Measurements from ENCODE around the gene CA12. TPM values are rescaled to one million over a fixed set of nuclear protein-coding genes. Genes with fewer than 3 reads are reported as not detected.

Gene CA12
- total RNA-seq, 2 donors from 2014 or later = 1.3 to 5.5 TPM

DNA sequence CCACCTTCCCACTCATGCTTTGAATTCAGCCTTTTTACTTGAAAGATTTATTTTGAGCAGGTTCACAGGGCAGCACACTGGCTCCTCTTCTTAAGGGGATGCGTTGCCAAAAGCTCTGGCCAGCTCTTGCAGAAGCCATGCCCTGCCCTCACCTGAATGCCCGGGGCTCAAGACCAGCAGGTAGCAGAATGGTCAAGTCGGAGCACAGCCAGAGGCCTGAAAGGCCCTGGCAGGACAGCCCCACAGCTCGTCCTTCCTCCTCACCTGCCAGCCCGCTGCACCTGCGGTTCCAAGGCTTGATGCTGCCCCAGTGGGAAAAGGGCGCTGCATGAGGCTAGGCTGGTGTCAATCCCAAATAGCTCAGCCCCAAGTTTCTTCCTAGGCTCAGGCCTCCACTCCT, 13.1 kb downstream of the CA12 start:
- TF ChIP-seq, protein P1, sequence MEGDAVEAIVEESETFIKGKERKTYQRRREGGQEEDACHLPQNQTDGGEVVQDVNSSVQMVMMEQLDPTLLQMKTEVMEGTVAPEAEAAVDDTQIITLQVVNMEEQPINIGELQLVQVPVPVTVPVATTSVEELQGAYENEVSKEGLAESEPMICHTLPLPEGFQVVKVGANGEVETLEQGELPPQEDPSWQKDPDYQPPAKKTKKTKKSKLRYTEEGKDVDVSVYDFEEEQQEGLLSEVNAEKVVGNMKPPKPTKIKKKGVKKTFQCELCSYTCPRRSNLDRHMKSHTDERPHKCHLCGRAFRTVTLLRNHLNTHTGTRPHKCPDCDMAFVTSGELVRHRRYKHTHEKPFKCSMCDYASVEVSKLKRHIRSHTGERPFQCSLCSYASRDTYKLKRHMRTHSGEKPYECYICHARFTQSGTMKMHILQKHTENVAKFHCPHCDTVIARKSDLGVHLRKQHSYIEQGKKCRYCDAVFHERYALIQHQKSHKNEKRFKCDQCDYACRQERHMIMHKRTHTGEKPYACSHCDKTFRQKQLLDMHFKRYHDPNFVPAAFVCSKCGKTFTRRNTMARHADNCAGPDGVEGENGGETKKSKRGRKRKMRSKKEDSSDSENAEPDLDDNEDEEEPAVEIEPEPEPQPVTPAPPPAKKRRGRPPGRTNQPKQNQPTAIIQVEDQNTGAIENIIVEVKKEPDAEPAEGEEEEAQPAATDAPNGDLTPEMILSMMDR (IDR thresholded peaks at IDR 0.05) = no peak
- no peaks in the 10 kb centered on the region for H3K4me1 ChIP-seq
- H3K36me3 ChIP-seq = no peaks in the 10 kb centered on the region
- no peak for DNase-seq (ENCODE audit: low spot score)
- H3K9me3 ChIP-seq = no peaks in the 10 kb centered on the region
- H3K27ac ChIP-seq = no peak overlapping the region
- H3K27me3 ChIP-seq = no peaks in the 10 kb centered on the region
- no peak overlapping the region for H3K4me3 ChIP-seq

- H3K4me3 ChIP-seq = no peak overlapping the region
- TF ChIP-seq, protein P1 (IDR thresholded peaks at IDR 0.05) = no peak
- no peak for DNase-seq (ENCODE audit: low spot score)
- no peaks in the 10 kb centered on the region for H3K27me3 ChIP-seq
- H3K36me3 ChIP-seq = no peaks in the 10 kb centered on the region
- no peaks in the 10 kb centered on the region for H3K9me3 ChIP-seq
- no peak overlapping the region for H3K27ac ChIP-seq
- H3K4me1 ChIP-seq = peaks cover 0 to under 1% of the 10 kb centered on the region in 2 donors
These were observed 13.7 kb downstream of the CA12 start for GRCh38 chr15:63367900-63368299.

DNA sequence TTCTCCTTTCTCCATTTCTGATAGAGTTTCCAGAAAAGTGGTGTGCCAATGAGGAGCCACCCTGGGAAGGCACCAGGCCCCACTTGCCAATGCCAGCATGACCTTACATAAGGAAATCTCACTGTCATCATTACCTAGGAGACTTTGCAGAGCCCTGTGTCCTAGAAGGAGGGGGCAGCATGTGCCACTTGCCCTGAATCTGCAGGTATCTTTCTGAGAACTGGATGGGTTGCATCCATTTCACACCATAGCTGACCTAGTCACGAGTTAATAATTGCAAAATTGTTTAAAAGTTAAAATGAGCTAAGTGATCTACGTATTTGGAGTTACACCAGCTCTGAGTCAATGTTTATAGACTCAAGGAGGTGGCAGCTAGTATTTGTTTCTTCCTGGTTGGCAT, 14.3 kb downstream of the CA12 start:
- no peak for DNase-seq (ENCODE audit: low spot score)
- Histone ChIP-seq H3K4me1 (peaks cover 0 to 6% of the 10 kb centered on the region in 2 donors), H3K27me3 (no peaks in the 10 kb centered on the region), H3K36me3 (no peaks in the 10 kb centered on the region), H3K27ac (no peak overlapping the region), H3K9me3 (no peaks in the 10 kb centered on the region), H3K4me3 (no peak overlapping the region)
- TF ChIP-seq, protein P1 (IDR thresholded peaks at IDR 0.05) = no peak

- DNase-seq (ENCODE audit: low spot score) = no peak
- H3K36me3 ChIP-seq = no peaks in the 10 kb centered on the region
- no peaks in the 10 kb centered on the region for H3K27me3 ChIP-seq
- H3K4me1 ChIP-seq = peaks cover 0 to 14% of the 10 kb centered on the region in 2 donors
- no peak overlapping the region for H3K4me3 ChIP-seq
- no peaks in the 10 kb centered on the region for H3K9me3 ChIP-seq
- TF ChIP-seq, protein P1 (IDR thresholded peaks at IDR 0.05) = no peak
- H3K27ac ChIP-seq = no peak overlapping the region
These were observed 15.2 kb downstream of the CA12 start for GRCh38 chr15:63366451-63366850.

- Histone ChIP-seq H3K27me3 (no peaks in the 10 kb centered on the region), H3K27ac (no peak overlapping the region), H3K4me1 (peaks cover 0 to 19% of the 10 kb centered on the region in 2 donors), H3K9me3 (no peaks in the 10 kb centered on the region), H3K4me3 (no peak overlapping the region), H3K36me3 (no peaks in the 10 kb centered on the region)
- no peak for DNase-seq (ENCODE audit: low spot score)
- TF ChIP-seq, protein P1 (IDR thresholded peaks at IDR 0.05) = no peak
These were observed 16.4 kb downstream of the CA12 start for GRCh38 chr15:63365273-63365680.

All from right atrium auricular region (tissue), 2 donors.